GM10248 (cell line): ENCODE results near the gene SLC22A31.
"Not testable (repeated sequence)": the region's sequence is repeated elsewhere in the genome, so short reads cannot be mapped to it uniquely, and the experiment has no call there.

ENCODE experiments used
- CTCF ChIA-PET: fragments of 300-600 bp; sonication (Branson Sonifier 250); formaldehyde crosslinking; extraction: SDS; loops from one replicate; lab custom pipeline; 2021; ENCODE audit warnings: antibody characterized with exemption; lab: Yijun Ruan, JAX
- POLR2A ChIA-PET: fragments of 350-650 bp; sonication (Branson Sonifier 250); formaldehyde crosslinking; extraction: SDS; loops from one replicate; lab custom pipeline; 2020; ENCODE audit warnings: antibody characterized with exemption; lab: Yijun Ruan, JAX
- DNase-seq: peaks from one replicate; pipeline ENCODE4 v3.0.0; 2012; ENCODE audit errors: extremely low spot score
- CTCF ChIP-seq: IDR thresholded peaks from 2 replicates; pipeline ENCODE4 v1.5.1; 2012; ENCODE audit warnings: mild to moderate bottlenecking, low read depth; ENCODE audit errors: extremely low read depth, missing control alignments, control extremely low read depth

The SLC22A31 gene

GRCh38 chr16:89187770-89188392 lies 12.5 kb downstream of the SLC22A31 start:
- ChIA-PET CTCF (interaction anchor here (0.9 to 1.0 kb wide), 2 partner anchors 20 to 450 kb away, joined by 3 to 4 read pairs; no protein-coding TSS in a partner anchor), POLR2A (no interaction called here)
- no peak for TF ChIP-seq CTCF
- no peak for DNase-seq

- no peak for DNase-seq
These were observed 13.1 kb downstream of the SLC22A31 start for GRCh38 chr16:89187032-89187769.

GRCh38 chr16:89186593-89187031 lies 13.7 kb downstream of the SLC22A31 start:
- CTCF ChIA-PET, POLR2A ChIA-PET, DNase-seq: not testable (repeated sequence)

More at GRCh38 chr16:89187032-89187769, 13.1 kb downstream of the SLC22A31 start:
- CTCF ChIA-PET: interaction anchor here (0.9 to 1.0 kb wide), 2 partner anchors 19 to 450 kb away, joined by 3 to 4 read pairs; no protein-coding TSS in a partner anchor
- TF ChIP-seq CTCF: no peak
- POLR2A ChIA-PET: no interaction called here

- DNase-seq, POLR2A ChIA-PET, CTCF ChIA-PET: not testable (repeated sequence)
These were observed 14.3 kb downstream of the SLC22A31 start for GRCh38 chr16:89185887-89186592.

GRCh38 chr16:89184933-89185794 lies 15.2 kb downstream of the SLC22A31 start:
- CTCF ChIA-PET: no interaction called here
- no peak for TF ChIP-seq CTCF
- DNase-seq: no peak
- POLR2A ChIA-PET: no interaction called here

- CTCF ChIA-PET: no interaction called here
- DNase-seq: no peak
- no peak for TF ChIP-seq CTCF
- POLR2A ChIA-PET: no interaction called here
These were observed 15.7 kb downstream of the SLC22A31 start for GRCh38 chr16:89184677-89184932.

- no peak for DNase-seq
- CTCF ChIA-PET: no interaction called here
- no peak for TF ChIP-seq CTCF
- POLR2A ChIA-PET: no interaction called here
These were observed 16.2 kb downstream of the SLC22A31 start for GRCh38 chr16:89183975-89184676.
